Hepatocyte (in vitro differentiated cells): Measurements from ENCODE around the gene MEAK7. TPM values are rescaled to one million over a fixed set of nuclear protein-coding genes. Genes with fewer than 3 reads are reported as not detected.
"Not testable (repeated sequence)": the region's sequence is repeated elsewhere in the genome, so short reads cannot be mapped to it uniquely, and the experiment has no call there.

Experiments
- DNase-seq: peaks from one replicate; pipeline ENCODE4 v3.0.0-alpha.2; 2016; ENCODE audit warnings: low spot score
- H2AFZ ChIP-seq: fragments of 200-600 bp; sonication (generic); 2 replicates; pipeline ENCODE4 v1.6.0; 2016; ENCODE audit warnings: antibody characterized with exemption, mild to moderate bottlenecking
- H3K27ac ChIP-seq: fragments of 200-600 bp; sonication (generic); 2 replicates; pipeline ENCODE4 v1.5.1; 2016; ENCODE audit warnings: mild to moderate bottlenecking
- H3K27me3 ChIP-seq: fragments of 200-600 bp; sonication (generic); 2 replicates; pipeline ENCODE4 v1.6.1; 2016
- H3K36me3 ChIP-seq: fragments of 200-600 bp; sonication (generic); replicated peaks from 2 replicates; pipeline ENCODE4 v1.5.1; 2016; ENCODE audit warnings: low read depth; ENCODE audit not compliant: insufficient read depth
- H3K4me1 ChIP-seq: fragments of 200-600 bp; sonication (generic); 2 replicates; pipeline ENCODE4 v1.5.1; 2016; ENCODE audit warnings: mild to moderate bottlenecking, moderate library complexity; ENCODE audit not compliant: insufficient read depth
- H3K4me2 ChIP-seq: fragments of 200-600 bp; sonication (generic); 2 replicates; pipeline ENCODE4 v1.6.0; 2016
- H3K4me3 ChIP-seq: fragments of 200-600 bp; sonication (generic); 2 replicates; pipeline ENCODE4 v1.5.1; 2016; ENCODE audit warnings: mild to moderate bottlenecking
- H3K79me2 ChIP-seq: fragments of 200-600 bp; sonication (generic); 2 replicates; pipeline ENCODE4 v1.6.0; 2017; ENCODE audit warnings: mild to moderate bottlenecking
- H3K9me2 ChIP-seq: fragments of 200-600 bp; sonication (generic); replicated peaks from 2 replicates; pipeline ENCODE4 v1.6.0; 2017; ENCODE audit warnings: mild to moderate bottlenecking; ENCODE audit not compliant: insufficient read depth
- H3K9me3 ChIP-seq: fragments of 200-600 bp; sonication (generic); 2 replicates; pipeline ENCODE4 v1.5.1; 2016; ENCODE audit warnings: low read depth, mild to moderate bottlenecking
- H4K20me1 ChIP-seq: fragments of 200-600 bp; sonication (generic); 2 replicates; pipeline ENCODE4 v1.6.0; 2016; ENCODE audit warnings: mild to moderate bottlenecking; ENCODE audit not compliant: insufficient read depth, poor library complexity, severe bottlenecking
- EZH2 ChIP-seq: fragments of 200-600 bp; sonication (generic); IDR thresholded peaks from 2 replicates; pipeline ENCODE4 v1.6.1; 2016; ENCODE audit warnings: antibody characterized with exemption, mild to moderate bottlenecking, borderline replicate concordance
- EZH2phosphoT487 ChIP-seq: fragments of 200-600 bp; sonication (generic); IDR thresholded peaks from one replicate; pipeline ENCODE4 v1.6.1; 2018; ENCODE audit warnings: antibody characterized with exemption, mild to moderate bottlenecking, low read depth, moderate library complexity; ENCODE audit not compliant: unreplicated experiment, severe bottlenecking
- WGBS: methylation state at CpG from one replicate; pipeline ENCODE4 v1.1.6; 2016; ENCODE audit warnings: low lambda C conversion rate; ENCODE audit errors: missing lambda C conversion rate; 5-methylcytosine and 5-hydroxymethylcytosine counted together
- polyA plus RNA-seq: library from polyadenylated mRNA; unstranded; fragments of >200 nt; fragmentation: Nextera tagmentation; extraction: Ambion mirVana; gene quantifications from 2 replicates; pipeline ENCODE4 v1.2.1, GENCODE V29; 2016
- total RNA-seq: library from RNA; depleted of rRNA; stranded (reverse); fragments of >200 nt; gene quantifications from 2 replicates; pipeline ENCODE4 v1.2.3, GENCODE V29; 2014
- TF ChIP-seq, protein P1 (sequence below): fragments of 200-600 bp; sonication (generic); IDR thresholded peaks from 2 replicates; pipeline ENCODE4 v1.5.1; 2016; ENCODE audit warnings: antibody characterized with exemption, mild to moderate bottlenecking; ENCODE audit not compliant: poor library complexity

The MEAK7 gene
- total and polyA plus RNA-seq, 2 experiments from 2014 or later: 21.6 to 29.7 TPM

- Histone ChIP-seq H3K27me3 (no peaks in the 10 kb centered on the region), H3K4me3 (no peak overlapping the region), H3K36me3 (no peaks in the 10 kb centered on the region), H3K4me1 (peaks cover 13% of the 10 kb centered on the region), H3K27ac (no peak overlapping the region), H3K79me2 (no peaks in the 10 kb centered on the region), H3K9me2 (no peaks in the 10 kb centered on the region), H2AFZ (no peak overlapping the region), H3K4me2 (no peak overlapping the region), H3K9me3 (no peaks in the 10 kb centered on the region), H4K20me1 (no peaks in the 10 kb centered on the region)
- TF ChIP-seq EZH2: no peak
- no peak for TF ChIP-seq EZH2phosphoT487
- TF ChIP-seq, protein P1, sequence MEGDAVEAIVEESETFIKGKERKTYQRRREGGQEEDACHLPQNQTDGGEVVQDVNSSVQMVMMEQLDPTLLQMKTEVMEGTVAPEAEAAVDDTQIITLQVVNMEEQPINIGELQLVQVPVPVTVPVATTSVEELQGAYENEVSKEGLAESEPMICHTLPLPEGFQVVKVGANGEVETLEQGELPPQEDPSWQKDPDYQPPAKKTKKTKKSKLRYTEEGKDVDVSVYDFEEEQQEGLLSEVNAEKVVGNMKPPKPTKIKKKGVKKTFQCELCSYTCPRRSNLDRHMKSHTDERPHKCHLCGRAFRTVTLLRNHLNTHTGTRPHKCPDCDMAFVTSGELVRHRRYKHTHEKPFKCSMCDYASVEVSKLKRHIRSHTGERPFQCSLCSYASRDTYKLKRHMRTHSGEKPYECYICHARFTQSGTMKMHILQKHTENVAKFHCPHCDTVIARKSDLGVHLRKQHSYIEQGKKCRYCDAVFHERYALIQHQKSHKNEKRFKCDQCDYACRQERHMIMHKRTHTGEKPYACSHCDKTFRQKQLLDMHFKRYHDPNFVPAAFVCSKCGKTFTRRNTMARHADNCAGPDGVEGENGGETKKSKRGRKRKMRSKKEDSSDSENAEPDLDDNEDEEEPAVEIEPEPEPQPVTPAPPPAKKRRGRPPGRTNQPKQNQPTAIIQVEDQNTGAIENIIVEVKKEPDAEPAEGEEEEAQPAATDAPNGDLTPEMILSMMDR: no peak
- no peak for DNase-seq
- WGBS: 90% methylated on average over 6 of the region's 6 CpGs
Measured at GRCh38 chr16:84528322-84528721, 23.9 kb upstream of the MEAK7 start.

GRCh38 chr16:84527532-84528269 is 23.2 kb upstream of the MEAK7 start:
- Histone ChIP-seq H3K9me2 (no peaks in the 10 kb centered on the region), H4K20me1 (no peaks in the 10 kb centered on the region), H3K27ac (peak overlapping the region; percentile 64), H3K4me2 (no peak overlapping the region), H3K79me2 (no peaks in the 10 kb centered on the region), H3K4me1 (peaks cover 10% of the 10 kb centered on the region), H2AFZ (no peak overlapping the region), H3K36me3 (no peaks in the 10 kb centered on the region), H3K4me3 (no peak overlapping the region), H3K27me3 (no peaks in the 10 kb centered on the region), H3K9me3 (no peaks in the 10 kb centered on the region)
- WGBS: 87% methylated on average over 11 of the region's 11 CpGs
- no peak for TF ChIP-seq EZH2
- no peak for TF ChIP-seq EZH2phosphoT487
- TF ChIP-seq, protein P1: no peak
- DNase-seq: no peak

DNA sequence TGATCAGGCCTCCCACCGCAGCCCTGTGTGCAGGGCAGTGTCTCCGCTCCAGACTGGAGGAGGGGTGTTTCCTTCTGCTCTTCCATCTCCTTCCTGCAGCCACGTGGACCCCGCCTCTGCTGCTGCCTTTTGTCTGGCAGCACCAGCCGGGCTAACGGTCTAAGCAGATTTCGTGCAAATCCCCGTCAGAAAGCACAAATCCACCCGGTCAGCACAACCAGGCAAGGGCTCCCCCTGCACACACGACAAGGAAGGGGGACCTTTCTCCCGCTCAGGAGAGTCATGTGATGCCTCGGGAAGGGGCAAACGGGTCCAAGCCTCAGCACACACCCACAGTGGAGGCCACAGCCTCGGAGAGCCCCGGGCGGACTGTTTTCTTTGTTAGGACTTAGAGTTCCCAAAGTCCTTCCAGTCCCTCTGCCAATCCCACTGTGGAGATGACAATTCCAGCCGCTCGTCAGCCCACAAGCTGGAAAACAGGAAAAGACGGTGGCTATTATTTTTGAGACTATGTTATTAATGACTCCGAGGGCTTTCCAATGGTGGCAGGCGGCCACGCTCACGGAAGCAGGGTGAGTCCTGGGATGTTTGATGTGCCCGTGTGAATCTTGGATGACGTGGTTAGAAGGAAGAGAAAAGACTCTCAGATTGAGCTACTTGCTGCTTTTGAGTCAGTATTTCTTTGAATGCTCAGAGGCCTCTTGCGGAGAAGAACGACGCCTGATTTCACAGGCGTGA is 22.5 kb upstream of the MEAK7 start:
- H3K4me3 ChIP-seq: no peak overlapping the region
- H3K4me1 ChIP-seq: peaks cover 6% of the 10 kb centered on the region
- H3K36me3 ChIP-seq: no peaks in the 10 kb centered on the region
- peak overlapping the region; percentile 2 for H3K4me2 ChIP-seq
- DNase-seq: peak; percentile 44
- H2AFZ ChIP-seq: peak overlapping the region; percentile 50
- TF ChIP-seq, protein P1: no peak
- TF ChIP-seq EZH2 (no peak), EZH2phosphoT487 (no peak)
- no peaks in the 10 kb centered on the region for H3K79me2 ChIP-seq
- H4K20me1 ChIP-seq: no peaks in the 10 kb centered on the region
- 59% methylated on average over 28 of the region's 29 CpGs for WGBS
- H3K27ac ChIP-seq: peak overlapping the region; percentile 64
- H3K9me2 ChIP-seq: no peaks in the 10 kb centered on the region
- no peaks in the 10 kb centered on the region for H3K27me3 ChIP-seq
- no peaks in the 10 kb centered on the region for H3K9me3 ChIP-seq

- not testable (repeated sequence) for H3K9me2 ChIP-seq, DNase-seq, H3K4me3 ChIP-seq, H3K4me2 ChIP-seq, H4K20me1 ChIP-seq, H3K4me1 ChIP-seq, H2AFZ ChIP-seq, H3K9me3 ChIP-seq, H3K27ac ChIP-seq, H3K27me3 ChIP-seq, H3K79me2 ChIP-seq, H3K36me3 ChIP-seq
- WGBS: 91% methylated on average over 12 of the region's 21 CpGs
Measured at GRCh38 chr16:84524941-84525581, 20.6 kb upstream of the MEAK7 start.
